ENCODE results near the gene TMEM139. TPM values are rescaled to one million over a fixed set of nuclear protein-coding genes. Genes with fewer than 3 reads are reported as not detected.
"Not testable (repeated sequence)": the region's sequence is repeated elsewhere in the genome, so short reads cannot be mapped to it uniquely, and the experiment has no call there.

The TMEM139 gene
- total RNA-seq, 4 donors from 2014 or later, result 2.2 to 11.1 TPM; not detected in 2

GRCh38 chr7:143257501-143257900 lies 27.3 kb upstream of the TMEM139 start:
- TF ChIP-seq, protein P1, sequence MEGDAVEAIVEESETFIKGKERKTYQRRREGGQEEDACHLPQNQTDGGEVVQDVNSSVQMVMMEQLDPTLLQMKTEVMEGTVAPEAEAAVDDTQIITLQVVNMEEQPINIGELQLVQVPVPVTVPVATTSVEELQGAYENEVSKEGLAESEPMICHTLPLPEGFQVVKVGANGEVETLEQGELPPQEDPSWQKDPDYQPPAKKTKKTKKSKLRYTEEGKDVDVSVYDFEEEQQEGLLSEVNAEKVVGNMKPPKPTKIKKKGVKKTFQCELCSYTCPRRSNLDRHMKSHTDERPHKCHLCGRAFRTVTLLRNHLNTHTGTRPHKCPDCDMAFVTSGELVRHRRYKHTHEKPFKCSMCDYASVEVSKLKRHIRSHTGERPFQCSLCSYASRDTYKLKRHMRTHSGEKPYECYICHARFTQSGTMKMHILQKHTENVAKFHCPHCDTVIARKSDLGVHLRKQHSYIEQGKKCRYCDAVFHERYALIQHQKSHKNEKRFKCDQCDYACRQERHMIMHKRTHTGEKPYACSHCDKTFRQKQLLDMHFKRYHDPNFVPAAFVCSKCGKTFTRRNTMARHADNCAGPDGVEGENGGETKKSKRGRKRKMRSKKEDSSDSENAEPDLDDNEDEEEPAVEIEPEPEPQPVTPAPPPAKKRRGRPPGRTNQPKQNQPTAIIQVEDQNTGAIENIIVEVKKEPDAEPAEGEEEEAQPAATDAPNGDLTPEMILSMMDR (IDR thresholded peaks at IDR 0.05), result no peak
- no peak for TF ChIP-seq POLR2A (IDR thresholded peaks at IDR 0.05)
- Histone ChIP-seq H3K36me3 (no peaks in the 10 kb centered on the region), H3K4me3 (no peak overlapping the region), H3K4me1 (no peaks in the 10 kb centered on the region), H3K27ac (no peak overlapping the region), H3K27me3 (no peaks in the 10 kb centered on the region), H3K9me3 (no peaks in the 10 kb centered on the region)
- intact Hi-C loops (cut with DNase I; ENCODE audit: low total_unique reads), result no loop called here
- no peak for DNase-seq

GRCh38 chr7:143258831-143259230 lies 25.9 kb upstream of the TMEM139 start:
- intact Hi-C loops (cut with DNase I; ENCODE audit: low total_unique reads), result no loop called here
- Histone ChIP-seq H3K27ac (no peak overlapping the region), H3K4me3 (no peak overlapping the region)

GRCh38 chr7:143259765-143260164 lies 25.0 kb upstream of the TMEM139 start:
- no peaks in the 10 kb centered on the region for H3K9me3 ChIP-seq
- no peak overlapping the region for H3K4me3 ChIP-seq
- intact Hi-C loops (cut with DNase I; ENCODE audit: low total_unique reads), result no loop called here
- no peak overlapping the region for H3K27ac ChIP-seq
- no peaks in the 10 kb centered on the region for H3K27me3 ChIP-seq
- no peaks in the 10 kb centered on the region for H3K4me1 ChIP-seq
- H3K36me3 ChIP-seq, result no peaks in the 10 kb centered on the region
- TF ChIP-seq, protein P1 (IDR thresholded peaks at IDR 0.05), result no peak
- no peak for TF ChIP-seq POLR2A (IDR thresholded peaks at IDR 0.05)
- no peak for DNase-seq

More at GRCh38 chr7:143258831-143259230, 25.9 kb upstream of the TMEM139 start:
- Histone ChIP-seq H3K4me1 (no peaks in the 10 kb centered on the region), H3K36me3 (no peaks in the 10 kb centered on the region), H3K27me3 (no peaks in the 10 kb centered on the region), H3K9me3 (no peaks in the 10 kb centered on the region)
- TF ChIP-seq POLR2A (IDR thresholded peaks at IDR 0.05), result no peak
- TF ChIP-seq, protein P1 (IDR thresholded peaks at IDR 0.05), result no peak
- DNase-seq, result no peak

GRCh38 chr7:143261901-143262300 lies 22.9 kb upstream of the TMEM139 start:
- H3K27ac ChIP-seq, result no peak overlapping the region
- TF ChIP-seq, protein P1 (IDR thresholded peaks at IDR 0.05), result no peak
- TF ChIP-seq POLR2A (IDR thresholded peaks at IDR 0.05), result no peak
- intact Hi-C loops (cut with DNase I; ENCODE audit: low total_unique reads), result no loop called here
- no peaks in the 10 kb centered on the region for H3K36me3 ChIP-seq
- H3K4me3 ChIP-seq, result no peak overlapping the region
- H3K9me3 ChIP-seq, result no peaks in the 10 kb centered on the region
- H3K4me1 ChIP-seq, result no peaks in the 10 kb centered on the region
- DNase-seq, result no peak
- no peaks in the 10 kb centered on the region for H3K27me3 ChIP-seq

DNA sequence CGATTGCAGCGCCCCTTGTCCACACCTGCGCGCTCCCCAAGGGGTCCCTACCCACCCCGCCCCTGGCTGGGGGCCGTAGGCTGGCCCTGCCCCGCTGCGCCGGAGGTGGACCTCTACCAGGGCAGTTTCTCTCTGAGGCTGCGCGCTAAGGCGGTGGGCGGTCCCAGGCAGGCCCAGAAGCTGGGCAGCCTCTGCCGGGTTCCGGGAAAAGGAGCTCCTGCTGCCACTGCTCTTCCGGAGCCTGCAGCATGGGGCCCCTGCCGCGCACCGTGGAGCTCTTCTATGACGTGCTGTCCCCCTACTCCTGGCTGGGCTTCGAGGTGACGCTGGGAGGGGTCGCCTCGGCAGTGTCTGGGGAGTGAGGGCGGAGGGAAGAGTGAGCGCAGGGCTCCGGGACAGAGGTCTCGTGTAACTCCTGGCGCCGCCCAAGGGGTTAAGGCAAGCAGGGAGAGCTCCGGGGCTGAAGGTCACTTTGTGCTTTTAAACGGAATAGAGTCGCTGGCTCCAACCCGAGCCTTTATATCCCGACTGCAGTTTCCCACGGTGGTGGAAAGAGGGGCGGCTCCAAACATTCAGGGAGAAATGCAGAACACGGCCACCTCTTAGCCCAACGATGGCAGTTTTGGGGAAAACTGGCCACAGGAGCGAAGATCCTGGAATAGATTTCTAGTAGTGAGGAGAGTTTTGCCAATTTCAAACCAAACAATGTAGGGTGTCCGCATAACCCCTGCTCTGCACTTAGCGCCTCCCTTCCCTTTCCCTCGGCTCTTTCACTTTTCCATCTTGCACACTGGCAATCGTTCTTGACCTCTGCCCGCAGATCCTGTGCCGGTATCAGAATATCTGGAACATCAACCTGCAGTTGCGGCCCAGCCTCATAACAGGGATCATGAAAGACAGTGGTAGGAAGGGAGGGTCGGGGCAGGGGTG lies 21.2 kb upstream of the TMEM139 start, which contains the start of gene GSTK1:
TSS of gene GSTK1 (plus strand) at position 176 of the 930 bp plus-strand sequence. CDS start at position 249, 73 bp downstream.
- Histone ChIP-seq H3K36me3 (no peaks in the 10 kb centered on the region), H3K9me3 (no peaks in the 10 kb centered on the region), H3K27me3 (no peaks in the 10 kb centered on the region), H3K27ac (peak within 1 kb of the TSS; percentile 87 to 88), H3K4me3 (peak within 1 kb of the TSS; percentile 62 to 71), H3K4me1 (no peaks in the 10 kb centered on the region)
- peak; percentile 70 to 83 for DNase-seq
- TF ChIP-seq, protein P1 (IDR thresholded peaks at IDR 0.05), result no peak
- TF ChIP-seq POLR2A (IDR thresholded peaks at IDR 0.05), result peak; percentile 70 to 75
- intact Hi-C loops (cut with DNase I; ENCODE audit: low total_unique reads), result no loop called here

DNA sequence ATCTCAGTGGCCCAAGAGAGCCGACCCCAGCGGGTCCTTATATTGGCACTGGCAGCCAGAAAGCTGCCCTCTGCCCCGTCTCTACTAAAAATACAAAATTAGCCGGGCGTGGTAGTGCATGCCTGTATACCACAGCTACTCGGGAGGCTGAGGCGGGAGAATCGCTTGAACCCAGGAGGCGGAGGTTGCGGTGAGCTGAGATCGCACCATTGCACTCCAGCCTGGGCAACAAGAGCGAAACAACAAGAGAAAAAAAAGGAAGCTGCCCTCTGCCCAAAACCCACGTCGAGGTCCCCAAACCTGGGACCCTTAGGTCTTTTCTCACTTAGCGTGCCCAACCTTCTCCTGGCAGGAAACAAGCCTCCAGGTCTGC lies 20.6 kb upstream of the TMEM139 start:
- H3K9me3 ChIP-seq; H3K27me3 ChIP-seq; H3K36me3 ChIP-seq; H3K4me1 ChIP-seq; intact Hi-C loops (cut with DNase I; ENCODE audit: low total_unique reads); DNase-seq: not testable (repeated sequence)
- Histone ChIP-seq H3K27ac (peak overlapping the region; percentile 87 to 88), H3K4me3 (peak overlapping the region; percentile 62 to 71)
